ENCODE data around the gene SHISAL2A.

GRCh38 chr1:52634111-52634510, 1.1 kb downstream of the SHISAL2A start:
- TF ChIP-seq POLR2AphosphoS5 (IDR thresholded peaks at IDR 0.05; ENCODE audit: low read depth, low read length) (no peak), CTCF (IDR thresholded peaks at IDR 0.05; ENCODE audit: control extremely low read depth in 1 of 3, insufficient read depth in 1 of 3, low read depth in 1 of 3, low read length in 3 of 3) (no peak), SRF (IDR thresholded peaks at IDR 0.05; ENCODE audit: low read depth, low read length) (no peak), ATF3 (IDR thresholded peaks at IDR 0.05; ENCODE audit: insufficient read depth, low read depth, low read length) (no peak), CEBPB (IDR thresholded peaks at IDR 0.05; ENCODE audit: low read depth, low read length) (no peak), JUN (IDR thresholded peaks at IDR 0.05; ENCODE audit: low read depth, low read length) (no peak), TAF1 (IDR thresholded peaks at IDR 0.05; ENCODE audit: low read depth, low read length) (no peak), CHD1 (IDR thresholded peaks at IDR 0.05; ENCODE audit: low read depth, low read length) (no peak), ATF2 (IDR thresholded peaks at IDR 0.05; ENCODE audit: low read length) (no peak)

Data from H1 (cell line).